K562 (cell line): ENCODE measurements around the gene CHD8. TPM values are rescaled to one million over a fixed set of nuclear protein-coding genes. Genes with fewer than 3 reads are reported as not detected.
A peak's percentile ranks its signal among the peaks of the same experiment; 100 is the strongest.

Experiments used
- BCOR ChIP-seq: fragments of 450-650 bp; IDR thresholded peaks from 2 replicates; pipeline ENCODE4 v1.6.1; 2016
- E2F3 ChIP-seq: fragments of 250-450 bp; sonication (Bioruptor Pico); IDR thresholded peaks from 2 replicates; pipeline ENCODE4 v1.4.0; 2020; ENCODE audit warnings: mild to moderate bottlenecking
- ETV6 ChIP-seq, 3 experiments: fragments of 150-350 bp in 1 of 3; sonication (generic) in 1 of 3; formaldehyde crosslinking in 1 of 3; IDR thresholded peaks; 2 replicates each; pipeline versions ENCODE4 v1.6.1 to v1.8.0; 2014 to 2022; ENCODE audit warnings: borderline replicate concordance in 2 of 3, low read depth in 2 of 3, antibody characterized with exemption in 1 of 3, low read length in 1 of 3, mild to moderate bottlenecking in 1 of 3, missing genetic modification reagents in 1 of 3
- KLF16 ChIP-seq: IDR thresholded peaks from 2 replicates; pipeline ENCODE4 v1.6.1; 2016; ENCODE audit warnings: antibody characterized with exemption
- NFE2 ChIP-seq: IDR thresholded peaks from 2 replicates; pipeline ENCODE4 v1.6.1; 2014; ENCODE audit warnings: antibody characterized with exemption, low read depth
- SMARCA4 ChIP-seq: fragments of 450-650 bp; IDR thresholded peaks from 2 replicates; pipeline ENCODE4 v1.6.1; 2016
- SRSF1 ChIP-seq: fragments of 200-400 bp; formaldehyde crosslinking; IDR thresholded peaks from 2 replicates; pipeline ENCODE4 v1.6.1; 2017; ENCODE audit warnings: mild to moderate bottlenecking, low read depth, low read length, moderate library complexity
- TGIF2 ChIP-seq: sonication (generic); formaldehyde crosslinking; IDR thresholded peaks from 2 replicates; pipeline ENCODE4 v1.8.1; 2022; ENCODE audit warnings: mild to moderate bottlenecking, missing genetic modification reagents, moderate library complexity
- XRCC5 ChIP-seq: fragments of 200-400 bp; formaldehyde crosslinking; IDR thresholded peaks from 2 replicates; pipeline ENCODE4 v1.6.1; 2017; ENCODE audit warnings: low read depth, mild to moderate bottlenecking, low read length
- ZNF561 ChIP-seq: fragments of 450-650 bp; formaldehyde crosslinking; conservative IDR thresholded peaks from 2 replicates; pipeline ENCODE4 v1.4.0; 2020; ENCODE audit warnings: mild to moderate bottlenecking, moderate library complexity
- polyA plus RNA-seq, 8 experiments: library from polyadenylated mRNA; depleted of rRNA in 4 of 8; stranded (reverse) in 5 of 8; unstranded in 3 of 8; fragments of >200 nt; fragmentation: Nextera tagmentation in 2 of 8; fragmentation: Illumina TruSeq in 1 of 8; extraction: Ambion mirVana in 2 of 8; extraction: Trizol in 1 of 8; gene quantifications; 2 replicates each; pipeline versions ENCODE4 v1.2.1 to v1.2.3, GENCODE V29; 2011 to 2014; ENCODE audit warnings: inconsistent platforms in 1 of 8, missing spikeins in 1 of 8
- total RNA-seq, 7 experiments: library from RNA; depleted of rRNA in 6 of 7; stranded (reverse); fragments of >200 nt in 6 of 7; fragmentation: Illumina TruSeq in 2 of 7; extraction: Trizol in 2 of 7; gene quantifications; 2 replicates each; pipeline versions ENCODE4 v1.2.1 to v1.2.3, GENCODE V29; 2011 to 2021; ENCODE audit warnings: low replicate concordance in 1 of 7
- TF ChIP-seq, protein P1 (sequence below): sonication (generic); formaldehyde crosslinking; IDR thresholded peaks from 2 replicates; pipeline ENCODE4 v1.8.1; 2023; ENCODE audit warnings: mild to moderate bottlenecking, missing genetic modification reagents
- TF ChIP-seq, protein P2 (sequence below): fragments of 150-350 bp; IDR thresholded peaks from 2 replicates; pipeline ENCODE4 v1.6.1; 2014; ENCODE audit warnings: low read depth, mild to moderate bottlenecking, low read length, borderline replicate concordance
- TF ChIP-seq, protein P3 (sequence below): fragments of 250-450 bp; sonication (Bioruptor Pico); IDR thresholded peaks from 2 replicates; pipeline ENCODE4 v1.4.0; 2020; ENCODE audit warnings: borderline replicate concordance
- TF ChIP-seq, protein P4 (sequence below): sonication (generic); formaldehyde crosslinking; IDR thresholded peaks from 2 replicates; pipeline ENCODE4 v1.8.0; 2022; ENCODE audit warnings: mild to moderate bottlenecking, low read depth, missing genetic modification reagents
- TF ChIP-seq, protein P5 (sequence below), 3 experiments: fragments of 200-800 bp in 1 of 3; sonication (Bioruptor generic) in 1 of 3; sonication (generic) in 1 of 3; formaldehyde crosslinking in 1 of 3; IDR thresholded peaks; 2 replicates each; pipeline versions ENCODE4 v1.6.1 to v1.8.0; 2016 to 2022; ENCODE audit warnings: mild to moderate bottlenecking in 2 of 3, missing compliant biosample characterization in 2 of 3, missing genetic modification characterization in 2 of 3, missing genetic modification reagents in 1 of 3
- TF ChIP-seq, protein P6 (sequence below): sonication (generic); formaldehyde crosslinking; IDR thresholded peaks from 2 replicates; pipeline ENCODE4 v1.8.1; 2023; ENCODE audit warnings: mild to moderate bottlenecking, missing genetic modification reagents

The CHD8 gene
- total and polyA plus RNA-seq, 9 of the 15 experiments (the other 6 are each of a cell fraction or from before 2014, with no cell fraction given): 11.1 to 51.2 (median 32.8) TPM

DNA sequence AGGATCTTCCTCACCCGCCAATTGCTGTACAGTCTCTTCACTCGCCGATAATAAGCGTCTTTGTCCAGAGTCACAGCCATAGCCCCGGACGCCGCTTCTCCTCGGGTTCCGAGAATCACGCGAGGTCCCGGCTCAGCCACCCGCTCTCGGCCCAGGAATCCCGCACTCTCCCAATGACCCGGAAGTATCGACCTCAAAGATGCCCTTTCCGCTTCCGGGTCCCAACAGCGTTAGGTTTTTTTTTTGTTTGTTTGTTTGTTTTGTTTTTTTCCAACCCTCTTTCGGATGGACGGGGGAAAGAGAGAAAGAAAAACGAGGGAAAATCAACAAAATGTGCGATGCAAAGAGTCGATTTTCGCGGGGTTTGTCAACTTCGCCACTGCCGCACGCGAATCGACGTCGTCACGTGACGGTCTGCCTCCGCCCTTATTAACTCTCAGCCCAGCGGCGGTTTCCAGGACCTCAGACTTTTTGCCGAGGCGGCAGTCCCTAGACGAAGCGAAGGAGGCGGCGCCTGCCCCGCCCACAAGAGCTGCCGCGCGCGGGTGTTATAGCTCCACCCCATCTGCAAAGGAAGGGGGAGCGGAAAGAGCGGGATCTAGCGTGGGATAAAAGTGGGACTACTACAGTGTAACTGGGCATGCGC lies 72.0 kb downstream of the CHD8 start, which contains the start of gene SUPT16H (continued):
- TF ChIP-seq BCOR (no peak), XRCC5 (no peak), TGIF2 (no peak), NFE2 (no peak), ZNF561 (CRISPR knock-in tag) (no peak), KLF16 (no peak), ETV6 (IDR thresholded peaks at IDR 0.05; ENCODE audit: borderline replicate concordance in 1 of 2, low read depth in 2 of 2, low read length in 1 of 2) (peak in 1 of 2 experiments; percentile 69; a peak in 2 of 4 replicates), ETV6 (CRISPR knock-in tag; IDR thresholded peaks at IDR 0.05; ENCODE audit: borderline replicate concordance) (no peak), E2F3 (CRISPR knock-in tag) (no peak), SRSF1 (no peak), SMARCA4 (no peak)
- TF ChIP-seq, protein P1, sequence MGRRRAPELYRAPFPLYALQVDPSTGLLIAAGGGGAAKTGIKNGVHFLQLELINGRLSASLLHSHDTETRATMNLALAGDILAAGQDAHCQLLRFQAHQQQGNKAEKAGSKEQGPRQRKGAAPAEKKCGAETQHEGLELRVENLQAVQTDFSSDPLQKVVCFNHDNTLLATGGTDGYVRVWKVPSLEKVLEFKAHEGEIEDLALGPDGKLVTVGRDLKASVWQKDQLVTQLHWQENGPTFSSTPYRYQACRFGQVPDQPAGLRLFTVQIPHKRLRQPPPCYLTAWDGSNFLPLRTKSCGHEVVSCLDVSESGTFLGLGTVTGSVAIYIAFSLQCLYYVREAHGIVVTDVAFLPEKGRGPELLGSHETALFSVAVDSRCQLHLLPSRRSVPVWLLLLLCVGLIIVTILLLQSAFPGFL: no peak
- TF ChIP-seq, protein P2, sequence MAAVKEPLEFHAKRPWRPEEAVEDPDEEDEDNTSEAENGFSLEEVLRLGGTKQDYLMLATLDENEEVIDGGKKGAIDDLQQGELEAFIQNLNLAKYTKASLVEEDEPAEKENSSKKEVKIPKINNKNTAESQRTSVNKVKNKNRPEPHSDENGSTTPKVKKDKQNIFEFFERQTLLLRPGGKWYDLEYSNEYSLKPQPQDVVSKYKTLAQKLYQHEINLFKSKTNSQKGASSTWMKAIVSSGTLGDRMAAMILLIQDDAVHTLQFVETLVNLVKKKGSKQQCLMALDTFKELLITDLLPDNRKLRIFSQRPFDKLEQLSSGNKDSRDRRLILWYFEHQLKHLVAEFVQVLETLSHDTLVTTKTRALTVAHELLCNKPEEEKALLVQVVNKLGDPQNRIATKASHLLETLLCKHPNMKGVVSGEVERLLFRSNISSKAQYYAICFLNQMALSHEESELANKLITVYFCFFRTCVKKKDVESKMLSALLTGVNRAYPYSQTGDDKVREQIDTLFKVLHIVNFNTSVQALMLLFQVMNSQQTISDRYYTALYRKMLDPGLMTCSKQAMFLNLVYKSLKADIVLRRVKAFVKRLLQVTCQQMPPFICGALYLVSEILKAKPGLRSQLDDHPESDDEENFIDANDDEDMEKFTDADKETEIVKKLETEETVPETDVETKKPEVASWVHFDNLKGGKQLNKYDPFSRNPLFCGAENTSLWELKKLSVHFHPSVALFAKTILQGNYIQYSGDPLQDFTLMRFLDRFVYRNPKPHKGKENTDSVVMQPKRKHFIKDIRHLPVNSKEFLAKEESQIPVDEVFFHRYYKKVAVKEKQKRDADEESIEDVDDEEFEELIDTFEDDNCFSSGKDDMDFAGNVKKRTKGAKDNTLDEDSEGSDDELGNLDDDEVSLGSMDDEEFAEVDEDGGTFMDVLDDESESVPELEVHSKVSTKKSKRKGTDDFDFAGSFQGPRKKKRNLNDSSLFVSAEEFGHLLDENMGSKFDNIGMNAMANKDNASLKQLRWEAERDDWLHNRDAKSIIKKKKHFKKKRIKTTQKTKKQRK: no peak
- TF ChIP-seq, protein P3, sequence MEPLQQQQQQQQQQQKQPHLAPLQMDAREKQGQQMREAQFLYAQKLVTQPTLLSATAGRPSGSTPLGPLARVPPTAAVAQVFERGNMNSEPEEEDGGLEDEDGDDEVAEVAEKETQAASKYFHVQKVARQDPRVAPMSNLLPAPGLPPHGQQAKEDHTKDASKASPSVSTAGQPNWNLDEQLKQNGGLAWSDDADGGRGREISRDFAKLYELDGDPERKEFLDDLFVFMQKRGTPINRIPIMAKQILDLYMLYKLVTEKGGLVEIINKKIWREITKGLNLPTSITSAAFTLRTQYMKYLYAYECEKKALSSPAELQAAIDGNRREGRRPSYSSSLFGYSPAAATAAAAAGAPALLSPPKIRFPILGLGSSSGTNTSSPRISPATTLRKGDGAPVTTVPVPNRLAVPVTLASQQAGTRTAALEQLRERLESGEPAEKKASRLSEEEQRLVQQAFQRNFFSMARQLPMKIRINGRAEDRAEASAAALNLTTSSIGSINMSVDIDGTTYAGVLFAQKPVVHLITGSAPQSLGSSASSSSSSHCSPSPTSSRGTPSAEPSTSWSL: no peak
- TF ChIP-seq, protein P4, sequence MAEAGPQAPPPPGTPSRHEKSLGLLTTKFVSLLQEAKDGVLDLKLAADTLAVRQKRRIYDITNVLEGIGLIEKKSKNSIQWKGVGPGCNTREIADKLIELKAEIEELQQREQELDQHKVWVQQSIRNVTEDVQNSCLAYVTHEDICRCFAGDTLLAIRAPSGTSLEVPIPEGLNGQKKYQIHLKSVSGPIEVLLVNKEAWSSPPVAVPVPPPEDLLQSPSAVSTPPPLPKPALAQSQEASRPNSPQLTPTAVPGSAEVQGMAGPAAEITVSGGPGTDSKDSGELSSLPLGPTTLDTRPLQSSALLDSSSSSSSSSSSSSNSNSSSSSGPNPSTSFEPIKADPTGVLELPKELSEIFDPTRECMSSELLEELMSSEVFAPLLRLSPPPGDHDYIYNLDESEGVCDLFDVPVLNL (CRISPR knock-in tag): no peak
- TF ChIP-seq, protein P5, sequence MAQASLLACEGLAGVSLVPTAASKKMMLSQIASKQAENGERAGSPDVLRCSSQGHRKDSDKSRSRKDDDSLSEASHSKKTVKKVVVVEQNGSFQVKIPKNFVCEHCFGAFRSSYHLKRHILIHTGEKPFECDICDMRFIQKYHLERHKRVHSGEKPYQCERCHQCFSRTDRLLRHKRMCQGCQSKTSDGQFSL (CRISPR knock-in tag; IDR thresholded peaks at IDR 0.05): no peak
- TF ChIP-seq, protein P5 (tag; IDR thresholded peaks at IDR 0.05): no peak
- TF ChIP-seq, protein P6, sequence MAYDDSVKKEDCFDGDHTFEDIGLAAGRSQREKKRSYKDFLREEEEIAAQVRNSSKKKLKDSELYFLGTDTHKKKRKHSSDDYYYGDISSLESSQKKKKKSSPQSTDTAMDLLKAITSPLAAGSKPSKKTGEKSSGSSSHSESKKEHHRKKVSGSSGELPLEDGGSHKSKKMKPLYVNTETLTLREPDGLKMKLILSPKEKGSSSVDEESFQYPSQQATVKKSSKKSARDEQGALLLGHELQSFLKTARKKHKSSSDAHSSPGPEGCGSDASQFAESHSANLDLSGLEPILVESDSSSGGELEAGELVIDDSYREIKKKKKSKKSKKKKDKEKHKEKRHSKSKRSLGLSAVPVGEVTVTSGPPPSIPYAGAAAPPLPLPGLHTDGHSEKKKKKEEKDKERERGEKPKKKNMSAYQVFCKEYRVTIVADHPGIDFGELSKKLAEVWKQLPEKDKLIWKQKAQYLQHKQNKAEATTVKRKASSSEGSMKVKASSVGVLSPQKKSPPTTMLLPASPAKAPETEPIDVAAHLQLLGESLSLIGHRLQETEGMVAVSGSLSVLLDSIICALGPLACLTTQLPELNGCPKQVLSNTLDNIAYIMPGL (CRISPR knock-in tag): no peak; the same call in 1 of the 2 replicates
